GM12872 (cell line): ENCODE measurements around the gene THBD.

Experiments
- CTCF ChIP-seq: IDR thresholded peaks from 3 replicates; pipeline ENCODE4 v1.5.1; 2011; ENCODE audit warnings: low read depth, mild to moderate bottlenecking, low read length, moderate library complexity; ENCODE audit not compliant: insufficient read depth

THBD gene

DNA sequence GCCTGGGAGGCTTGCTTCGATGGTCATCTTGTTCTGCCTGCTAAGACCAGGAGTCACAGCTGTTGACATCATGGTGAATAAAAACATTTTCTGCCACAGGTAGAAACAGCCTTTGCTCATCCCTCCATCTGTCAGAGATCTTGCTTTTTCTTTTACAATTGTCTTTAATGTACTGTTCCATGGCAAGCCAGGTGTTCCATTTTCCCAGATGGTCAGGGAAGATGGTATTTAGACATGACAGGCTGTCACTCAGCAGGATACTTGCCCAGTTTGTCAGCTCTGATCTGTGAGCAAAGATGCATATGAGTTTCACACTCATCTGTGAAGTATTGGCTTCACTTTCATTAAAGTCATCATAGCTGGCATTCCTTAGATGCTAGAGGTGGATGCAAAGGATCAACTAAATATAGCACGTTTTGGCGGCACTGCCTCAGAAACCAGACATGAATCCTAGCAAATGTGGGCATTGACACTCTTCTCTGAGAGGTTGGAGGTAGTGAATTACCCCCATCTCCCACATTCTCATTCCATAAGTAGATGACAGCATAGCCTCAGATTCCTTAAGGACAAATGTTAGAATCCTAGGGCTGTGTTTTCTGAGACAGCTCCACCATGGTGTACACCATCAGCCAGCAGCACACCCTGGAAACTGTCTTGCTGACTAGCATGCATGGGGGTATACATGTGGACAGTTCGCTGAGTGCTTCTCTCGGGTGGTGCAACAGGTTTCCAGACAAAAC is 10.2 kb downstream of the THBD start:
- no peak for TF ChIP-seq CTCF

DNA sequence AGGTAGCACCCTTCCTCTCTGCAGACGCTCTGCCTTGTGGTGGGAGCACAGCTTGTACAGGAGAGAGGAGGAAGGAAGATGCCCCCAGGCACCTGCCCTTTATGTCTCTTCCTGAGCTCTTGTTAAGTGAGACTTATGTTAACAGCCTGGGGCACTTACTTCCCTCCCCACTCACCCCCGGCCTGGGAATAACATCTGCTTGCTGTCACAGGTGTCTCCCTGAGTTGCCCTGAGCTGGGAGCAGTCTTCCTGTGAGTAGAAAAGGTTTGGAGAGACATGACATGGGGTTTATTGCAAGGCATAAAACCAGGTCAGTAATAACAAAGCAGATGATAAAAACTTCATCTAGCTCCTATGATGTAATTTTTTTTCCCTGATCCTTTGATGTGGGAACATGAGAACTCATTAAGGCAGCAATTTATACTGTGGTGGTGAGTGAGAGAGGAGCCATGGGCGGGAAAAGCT is 12.4 kb downstream of the THBD start:
- no peak for TF ChIP-seq CTCF

GRCh38 chr20:23036371-23036770 is 13.1 kb downstream of the THBD start:
- TF ChIP-seq CTCF = no peak

DNA sequence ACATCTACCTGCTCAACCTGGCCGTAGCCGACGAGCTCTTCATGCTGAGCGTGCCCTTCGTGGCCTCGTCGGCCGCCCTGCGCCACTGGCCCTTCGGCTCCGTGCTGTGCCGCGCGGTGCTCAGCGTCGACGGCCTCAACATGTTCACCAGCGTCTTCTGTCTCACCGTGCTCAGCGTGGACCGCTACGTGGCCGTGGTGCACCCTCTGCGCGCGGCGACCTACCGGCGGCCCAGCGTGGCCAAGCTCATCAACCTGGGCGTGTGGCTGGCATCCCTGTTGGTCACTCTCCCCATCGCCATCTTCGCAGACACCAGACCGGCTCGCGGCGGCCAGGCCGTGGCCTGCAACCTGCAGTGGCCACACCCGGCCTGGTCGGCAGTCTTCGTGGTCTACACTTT is 13.7 kb downstream of the THBD start:
- TF ChIP-seq CTCF = no peak

GRCh38 chr20:23034721-23035671 is 14.5 kb downstream of the THBD start, which contains the start of gene SSTR4:
Gene SSTR4, plus strand, starts transcription at chr20:23035312. Its CDS starts 172 bp downstream, at chr20:23035484.
- TF ChIP-seq CTCF = no peak

DNA sequence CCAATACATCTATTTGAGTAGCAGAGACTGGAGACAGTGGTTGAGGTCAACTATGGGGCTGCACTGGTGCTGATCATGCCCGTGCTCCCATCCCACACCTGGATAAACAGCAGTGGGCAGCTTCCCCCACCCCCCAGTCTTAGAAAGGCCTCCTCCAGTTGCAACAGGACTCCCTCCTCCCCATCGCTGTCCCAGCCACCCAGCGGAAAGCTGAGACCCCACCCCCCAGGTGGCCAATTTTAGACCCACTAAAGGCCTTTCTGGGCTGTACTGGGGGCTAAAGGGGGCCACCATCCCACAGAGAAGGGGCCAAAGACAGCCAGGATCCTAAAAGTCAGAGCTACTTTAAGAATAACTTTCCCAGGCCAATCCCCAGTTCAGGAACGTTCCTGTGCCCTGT is 15.6 kb downstream of the THBD start:
- no peak for TF ChIP-seq CTCF

GRCh38 chr20:23032750-23033078 is 16.8 kb downstream of the THBD start:
- TF ChIP-seq CTCF = no peak
